ENCODE measurements around the gene C1orf226.

GRCh38 chr1:162373072-162373427 lies 8.5 kb upstream of the C1orf226 start:
- TF ChIP-seq TEAD4 (IDR thresholded peaks at IDR 0.05): no peak
- TF ChIP-seq CEBPB (IDR thresholded peaks at IDR 0.05): no peak
- no peak for TF ChIP-seq MAX (IDR thresholded peaks at IDR 0.05)
- TF ChIP-seq CREB1 (IDR thresholded peaks at IDR 0.05; ENCODE audit: low read depth): no peak
- TF ChIP-seq, protein P1, sequence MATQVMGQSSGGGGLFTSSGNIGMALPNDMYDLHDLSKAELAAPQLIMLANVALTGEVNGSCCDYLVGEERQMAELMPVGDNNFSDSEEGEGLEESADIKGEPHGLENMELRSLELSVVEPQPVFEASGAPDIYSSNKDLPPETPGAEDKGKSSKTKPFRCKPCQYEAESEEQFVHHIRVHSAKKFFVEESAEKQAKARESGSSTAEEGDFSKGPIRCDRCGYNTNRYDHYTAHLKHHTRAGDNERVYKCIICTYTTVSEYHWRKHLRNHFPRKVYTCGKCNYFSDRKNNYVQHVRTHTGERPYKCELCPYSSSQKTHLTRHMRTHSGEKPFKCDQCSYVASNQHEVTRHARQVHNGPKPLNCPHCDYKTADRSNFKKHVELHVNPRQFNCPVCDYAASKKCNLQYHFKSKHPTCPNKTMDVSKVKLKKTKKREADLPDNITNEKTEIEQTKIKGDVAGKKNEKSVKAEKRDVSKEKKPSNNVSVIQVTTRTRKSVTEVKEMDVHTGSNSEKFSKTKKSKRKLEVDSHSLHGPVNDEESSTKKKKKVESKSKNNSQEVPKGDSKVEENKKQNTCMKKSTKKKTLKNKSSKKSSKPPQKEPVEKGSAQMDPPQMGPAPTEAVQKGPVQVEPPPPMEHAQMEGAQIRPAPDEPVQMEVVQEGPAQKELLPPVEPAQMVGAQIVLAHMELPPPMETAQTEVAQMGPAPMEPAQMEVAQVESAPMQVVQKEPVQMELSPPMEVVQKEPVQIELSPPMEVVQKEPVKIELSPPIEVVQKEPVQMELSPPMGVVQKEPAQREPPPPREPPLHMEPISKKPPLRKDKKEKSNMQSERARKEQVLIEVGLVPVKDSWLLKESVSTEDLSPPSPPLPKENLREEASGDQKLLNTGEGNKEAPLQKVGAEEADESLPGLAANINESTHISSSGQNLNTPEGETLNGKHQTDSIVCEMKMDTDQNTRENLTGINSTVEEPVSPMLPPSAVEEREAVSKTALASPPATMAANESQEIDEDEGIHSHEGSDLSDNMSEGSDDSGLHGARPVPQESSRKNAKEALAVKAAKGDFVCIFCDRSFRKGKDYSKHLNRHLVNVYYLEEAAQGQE (IDR thresholded peaks at IDR 0.05; ENCODE audit: low read depth): no peak
- TF ChIP-seq EGR1 (IDR thresholded peaks at IDR 0.05): no peak
- TF ChIP-seq USF1 (IDR thresholded peaks at IDR 0.05): no peak
- no peak for TF ChIP-seq TAF1 (IDR thresholded peaks at IDR 0.05; ENCODE audit: low read depth)
- no peak for TF ChIP-seq YY1 (IDR thresholded peaks at IDR 0.05; ENCODE audit: low read depth)
